Activated CD8-positive, alpha-beta memory T cell treated with anti-CD3 and anti-CD28 coated beads, Interleukin-2, amount 50 U/mL, for 1 hour (primary cell): Measurements from ENCODE around the gene HPS4.
A peak's percentile ranks its signal among the peaks of the same experiment; 100 is the strongest.
"Not testable (repeated sequence)": the region's sequence is repeated elsewhere in the genome, so short reads cannot be mapped to it uniquely, and the experiment has no call there.

Experiments used
- DNase-seq: peaks from one replicate; pipeline ENCODE4 v3.0.0-alpha.2; 2020; ENCODE audit errors: extremely low read depth

The HPS4 gene

DNA sequence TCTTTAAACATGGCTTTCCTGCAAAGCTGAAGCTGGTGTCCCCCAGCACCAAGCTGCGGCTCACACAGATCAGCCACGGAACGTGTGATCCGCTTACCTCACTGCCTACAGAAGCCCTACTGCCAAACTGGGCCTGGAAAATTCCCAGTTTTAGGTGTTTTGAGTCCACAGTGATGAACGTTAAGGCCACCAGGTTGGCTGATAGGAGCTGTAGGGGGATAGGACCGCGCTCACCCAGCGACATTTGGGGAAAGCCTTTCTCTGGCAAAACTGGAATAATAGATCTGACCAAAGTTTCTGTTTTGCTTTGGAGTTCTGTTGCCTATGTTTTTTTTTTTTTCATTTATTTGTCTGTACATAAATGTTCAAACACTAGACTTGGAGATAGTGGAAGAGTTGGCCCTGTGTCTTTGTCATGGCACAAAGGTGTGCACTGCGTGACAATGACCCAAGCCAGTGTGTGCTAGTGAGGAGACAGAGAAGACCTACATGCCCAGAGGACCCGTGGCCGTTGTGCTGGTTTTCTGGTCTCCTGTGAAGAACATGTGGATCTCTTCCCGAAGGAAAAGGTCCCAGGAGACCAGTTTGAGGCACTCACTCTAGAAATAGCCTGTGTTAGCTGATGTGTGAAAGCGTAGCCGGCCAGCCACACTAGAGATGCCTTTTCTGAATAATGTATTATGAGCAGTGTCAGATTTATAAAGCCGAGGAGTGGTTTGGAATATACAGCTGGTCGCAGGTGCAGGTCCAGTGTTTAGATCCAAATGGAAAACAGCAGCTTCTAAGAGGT lies 39.5 kb downstream of the HPS4 start:
- no peak for DNase-seq

DNA sequence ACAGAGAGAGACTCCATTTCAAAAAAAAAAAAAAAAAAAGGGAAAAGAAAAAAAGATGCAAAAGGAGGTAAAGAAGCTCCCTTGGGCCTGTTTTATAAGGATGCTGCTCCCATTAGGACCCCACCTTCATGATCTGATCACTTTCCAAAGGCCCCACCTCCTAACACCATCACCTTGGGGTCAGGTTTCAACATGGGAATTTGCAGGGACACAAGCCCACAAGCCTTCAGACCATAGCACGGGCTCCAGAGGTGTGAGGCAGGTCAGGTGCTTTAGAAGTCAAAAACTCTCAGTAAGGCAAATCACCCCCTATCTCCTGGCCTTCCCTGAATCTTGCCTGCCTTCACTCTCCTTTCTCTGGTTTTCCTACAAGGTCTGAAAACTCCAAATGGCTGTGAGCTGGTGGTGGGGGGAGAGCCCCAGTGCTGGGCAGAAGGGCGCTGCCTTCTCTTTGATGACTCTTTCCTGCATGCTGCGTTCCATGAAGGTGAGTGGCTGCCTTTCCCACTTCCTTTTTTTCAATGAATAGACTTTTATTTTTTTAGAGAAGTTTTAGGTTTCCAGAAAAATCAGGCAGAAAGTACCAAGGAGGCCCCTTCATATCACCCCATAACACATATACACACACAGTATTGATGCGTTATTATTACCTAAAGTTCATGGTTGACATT lies 41.4 kb downstream of the HPS4 start:
- DNase-seq: no peak

DNA sequence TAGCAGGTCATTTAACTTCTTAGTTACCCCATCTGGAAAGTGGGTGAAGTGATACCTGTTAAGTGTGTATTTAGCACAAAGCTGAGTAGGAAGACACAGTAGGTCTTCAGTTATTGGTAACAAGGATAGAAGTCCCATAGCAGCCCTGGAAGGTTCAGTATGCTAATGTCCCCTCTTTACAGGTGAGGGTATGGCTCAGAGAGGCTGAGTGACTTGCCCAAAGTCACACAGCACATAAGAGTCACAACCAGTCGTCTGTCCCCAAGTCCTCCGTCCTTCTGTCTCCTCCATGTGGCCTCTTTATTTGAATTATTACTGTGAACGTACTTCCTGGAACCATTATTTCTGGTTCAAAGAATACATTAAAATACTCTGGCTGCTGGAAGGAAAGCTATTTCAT lies 44.0 kb downstream of the HPS4 start:
- no peak for DNase-seq

DNA sequence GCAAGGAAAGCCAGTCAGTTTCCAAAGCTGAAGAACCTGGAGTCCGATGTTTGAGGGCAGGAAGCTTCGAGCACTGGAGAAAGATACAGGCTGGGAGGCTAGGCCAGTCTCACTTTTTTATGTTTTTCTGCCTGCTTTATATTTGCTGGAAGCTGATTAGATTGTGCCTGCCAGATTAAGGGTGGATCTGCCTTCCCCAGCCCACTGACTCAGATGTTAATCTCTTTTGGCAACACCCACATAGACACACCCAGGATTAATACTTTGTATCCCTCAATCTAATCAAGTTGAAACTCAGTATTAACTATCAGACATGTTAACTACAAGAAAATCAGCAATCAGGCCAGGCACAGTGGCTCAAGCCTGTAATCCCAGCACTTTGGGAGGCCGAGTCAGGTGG lies 44.8 kb downstream of the HPS4 start:
- DNase-seq: not testable (repeated sequence)

- no peak for DNase-seq
Measured at GRCh38 chr22:26437694-26438392, 45.7 kb downstream of the HPS4 start.

DNA sequence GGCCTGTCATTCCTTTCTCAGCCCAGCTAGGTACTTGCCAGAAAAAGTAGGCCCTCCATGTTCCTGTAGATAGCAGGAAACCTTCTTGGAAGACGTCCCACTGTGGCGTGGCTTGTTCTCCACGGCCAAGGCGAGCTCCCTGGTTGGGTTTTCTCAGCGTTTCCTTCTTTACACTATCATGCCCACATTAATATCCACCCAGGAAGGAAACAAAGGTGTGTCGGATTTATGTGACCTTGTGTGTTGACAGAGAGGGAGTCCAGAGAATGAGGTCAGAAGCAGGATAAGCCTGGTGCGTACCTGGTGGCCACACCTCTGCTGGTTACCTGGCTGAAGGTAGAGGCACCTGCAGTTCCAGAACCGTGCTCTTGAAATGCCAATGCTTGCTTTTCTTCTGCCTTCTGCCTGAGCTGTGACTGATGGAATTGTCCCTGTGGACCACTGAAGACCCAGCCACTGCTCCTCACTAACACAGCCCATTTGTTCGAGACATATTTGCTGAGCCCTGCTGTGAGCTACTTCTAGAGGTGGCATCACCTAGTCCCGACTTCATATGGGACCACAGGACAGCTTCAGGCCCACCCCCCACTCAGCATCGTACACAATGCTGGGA lies 46.6 kb downstream of the HPS4 start:
- DNase-seq: no peak

GRCh38 chr22:26435327-26436093 lies 48.1 kb downstream of the HPS4 start:
- DNase-seq: no peak

GRCh38 chr22:26433805-26434204 lies 49.8 kb downstream of the HPS4 start:
- no peak for DNase-seq

- DNase-seq: no peak
Measured at GRCh38 chr22:26432619-26433311, 50.8 kb downstream of the HPS4 start.

- no peak for DNase-seq
Measured at GRCh38 chr22:26431261-26431995, 52.2 kb downstream of the HPS4 start.

DNA sequence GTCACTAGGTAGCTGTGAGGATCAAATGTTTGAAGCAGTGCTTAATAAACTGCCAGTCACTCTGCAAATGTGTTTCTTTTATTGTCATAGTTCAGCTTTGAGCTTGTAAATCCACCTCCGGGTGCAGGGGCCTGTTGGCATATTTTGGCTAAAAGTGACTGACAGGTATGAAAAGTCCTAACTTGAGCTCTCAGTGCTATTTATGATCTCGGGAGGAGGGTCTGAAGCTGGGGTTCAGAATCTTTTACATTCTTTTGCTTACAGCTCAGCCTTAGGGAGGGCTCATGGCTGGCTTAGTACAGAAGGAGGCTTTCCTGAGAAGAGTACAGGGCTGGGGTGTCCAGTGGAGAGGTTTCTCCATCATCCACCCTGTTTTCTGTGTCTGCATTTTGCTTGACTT lies 53.0 kb downstream of the HPS4 start:
- no peak for DNase-seq

DNA sequence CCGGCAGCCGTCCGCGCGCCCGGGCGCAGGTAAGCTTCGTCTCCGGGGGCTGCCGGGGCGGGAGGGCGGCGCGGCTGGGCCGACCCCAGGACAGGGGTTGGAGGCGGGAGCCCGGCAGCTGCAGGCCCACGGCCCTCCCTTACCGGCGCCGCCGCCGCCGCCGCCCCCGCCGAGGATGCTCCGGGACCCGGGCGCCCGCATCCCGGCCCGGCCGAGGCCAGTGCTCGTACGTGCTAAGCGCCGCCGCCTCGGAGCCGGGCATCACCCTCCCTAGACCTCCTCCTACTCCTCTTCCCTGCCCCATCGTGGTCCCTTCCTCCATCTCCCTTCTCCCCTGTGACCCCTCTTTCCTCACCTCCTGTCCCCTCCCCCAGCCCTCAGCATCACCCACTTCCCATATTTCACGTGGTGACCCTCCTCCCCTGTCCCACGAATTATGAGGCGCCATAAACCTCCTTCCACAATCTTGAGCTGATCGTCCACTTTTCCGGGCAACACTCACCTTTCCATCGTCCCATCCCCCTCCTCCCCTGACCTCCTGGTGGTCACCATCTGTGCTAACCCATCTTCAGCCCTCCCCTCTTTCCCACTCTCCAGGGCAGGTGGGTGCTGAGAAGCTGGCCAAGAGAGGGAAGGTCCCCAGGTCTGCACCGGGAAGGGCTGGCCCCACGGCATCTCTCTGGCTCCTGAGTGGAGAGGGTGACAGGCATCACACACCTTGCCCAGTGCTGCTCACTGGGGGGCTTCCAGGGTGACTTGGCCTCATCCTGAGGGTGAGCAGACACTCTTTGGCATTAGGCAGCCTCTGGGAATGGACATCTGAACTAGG lies 53.9 kb downstream of the HPS4 start:
- DNase-seq: no peak

GRCh38 chr22:26428515-26429457 lies 54.8 kb downstream of the HPS4 start, which contains the start of gene ASPHD2:
Gene ASPHD2 (plus strand): TSS chr22:26429260. CDS start chr22:26433616, 4,356 bp downstream.
- peak; percentile 48 for DNase-seq

GRCh38 chr22:26426924-26427323 lies 56.7 kb downstream of the HPS4 start:
- no peak for DNase-seq

DNA sequence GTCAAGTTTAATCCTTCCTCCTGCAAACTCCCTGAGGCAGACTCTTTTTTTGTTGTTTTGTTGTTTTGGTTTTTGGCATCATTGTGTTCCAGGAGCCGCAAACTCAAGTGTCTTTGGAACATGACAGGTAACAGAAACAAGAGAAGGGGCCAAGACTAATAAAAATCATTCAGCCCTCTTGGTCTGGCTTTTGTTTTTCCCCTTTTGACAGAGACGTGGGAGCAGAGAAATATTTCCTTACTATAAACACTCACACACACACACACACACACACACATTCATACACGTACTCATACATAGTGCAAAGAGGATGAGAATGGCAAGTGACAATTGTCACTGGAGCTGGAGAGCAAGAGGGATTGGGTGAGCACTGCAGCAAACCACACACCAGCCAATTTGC lies 65.0 kb downstream of the HPS4 start:
- DNase-seq: no peak

DNA sequence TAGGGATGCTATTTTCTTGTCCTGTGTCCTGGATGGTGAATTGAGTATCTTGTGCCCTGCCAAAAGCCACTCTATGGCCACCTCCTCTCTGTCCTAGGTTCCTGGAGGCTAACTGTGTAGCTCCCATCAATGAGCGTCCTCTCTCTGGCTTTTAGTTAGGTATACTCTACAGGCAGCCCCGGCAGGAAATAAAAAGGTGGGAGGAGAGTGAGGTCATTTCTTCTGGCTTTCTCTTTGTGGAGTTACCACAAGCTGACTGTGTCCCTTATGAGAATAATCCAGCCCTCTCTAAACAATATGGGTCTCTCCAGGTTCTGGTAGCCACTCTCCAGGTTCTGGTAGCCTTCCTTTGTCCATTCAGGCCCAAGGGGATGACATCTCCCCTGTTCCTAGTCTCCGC lies 66.2 kb downstream of the HPS4 start:
- DNase-seq: no peak

DNA sequence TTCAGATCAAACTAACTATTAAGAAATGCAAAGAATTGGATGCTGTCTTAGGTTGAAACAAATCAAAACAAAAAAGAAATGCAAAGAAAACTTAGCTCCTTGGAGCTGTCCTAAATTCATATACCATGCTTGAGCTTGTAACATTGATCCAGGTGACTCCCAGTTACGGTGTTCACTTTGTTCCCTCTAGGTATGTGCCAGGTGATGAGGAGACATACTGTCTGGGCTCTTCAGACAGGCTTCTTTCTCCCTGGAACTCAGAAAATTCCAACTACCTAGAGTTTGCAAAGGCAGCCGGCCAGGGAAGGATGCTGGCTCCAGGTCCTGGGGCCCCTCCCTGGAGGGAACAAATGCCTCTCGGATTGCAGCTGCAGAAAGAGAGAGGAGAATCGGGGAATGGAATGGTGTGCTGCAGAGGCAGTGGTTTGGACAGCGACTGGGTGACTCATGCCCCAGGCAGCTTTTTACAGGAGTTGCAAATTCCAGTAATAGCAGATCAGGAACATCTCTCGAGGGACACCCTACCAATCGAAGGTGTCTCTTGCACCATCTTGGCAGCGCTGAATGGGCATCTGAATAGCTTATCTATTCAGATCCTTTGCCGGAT lies 66.8 kb downstream of the HPS4 start:
- DNase-seq: no peak

DNA sequence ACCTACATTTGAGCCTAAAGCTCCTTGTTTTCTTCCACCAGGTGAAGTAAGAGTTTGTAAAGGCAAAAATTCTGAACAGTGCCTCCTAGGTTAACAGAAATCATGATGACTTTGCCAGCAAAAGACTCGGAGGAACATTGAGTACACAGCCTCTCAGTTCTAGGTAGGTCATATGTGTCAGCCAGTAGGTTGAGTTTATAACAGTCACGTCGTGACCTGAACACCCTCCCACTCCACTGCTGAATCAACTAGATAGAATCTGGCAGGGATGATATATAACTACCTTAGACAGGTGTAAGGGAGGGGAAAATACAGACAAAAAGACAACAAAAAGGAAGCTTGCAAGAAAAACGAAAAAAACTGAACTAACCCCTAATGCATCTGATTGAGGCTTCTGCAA lies 67.3 kb downstream of the HPS4 start:
- no peak for DNase-seq
